HepG2 (cell line): ENCODE measurements around the gene STK32B.

ENCODE experiments used
- FOXP1 ChIP-seq, 2 experiments: fragments of 450-650 bp in 1 of 2; IDR thresholded peaks; 2 replicates each; pipeline ENCODE4 v1.6.1; 2017 to 2018; ENCODE audit warnings: antibody characterized with exemption in 1 of 2
- SRY ChIP-seq: sonication (generic); formaldehyde crosslinking; IDR thresholded peaks from 2 replicates; pipeline ENCODE4 v1.8.0; 2022; ENCODE audit warnings: mild to moderate bottlenecking, missing genetic modification reagents
- TCF7L2 ChIP-seq: IDR thresholded peaks from 2 replicates; pipeline ENCODE4 v1.6.1; 2011; ENCODE audit warnings: mild to moderate bottlenecking, low read depth, low read length, moderate library complexity
- TF ChIP-seq, protein P1 (sequence below): sonication (generic); formaldehyde crosslinking; IDR thresholded peaks from 2 replicates; pipeline ENCODE4 v1.5.0; 2020; ENCODE audit warnings: mild to moderate bottlenecking, missing genetic modification reagents, moderate library complexity

GRCh38 chr4:5300283-5300682 lies 249.0 kb downstream of the STK32B start:
- TF ChIP-seq FOXP1 (IDR thresholded peaks at IDR 0.05): no peak
- no peak for TF ChIP-seq FOXP1 (CRISPR knock-in tag; IDR thresholded peaks at IDR 0.05)
- no peak for TF ChIP-seq SRY (CRISPR knock-in tag)
- TF ChIP-seq, protein P1, sequence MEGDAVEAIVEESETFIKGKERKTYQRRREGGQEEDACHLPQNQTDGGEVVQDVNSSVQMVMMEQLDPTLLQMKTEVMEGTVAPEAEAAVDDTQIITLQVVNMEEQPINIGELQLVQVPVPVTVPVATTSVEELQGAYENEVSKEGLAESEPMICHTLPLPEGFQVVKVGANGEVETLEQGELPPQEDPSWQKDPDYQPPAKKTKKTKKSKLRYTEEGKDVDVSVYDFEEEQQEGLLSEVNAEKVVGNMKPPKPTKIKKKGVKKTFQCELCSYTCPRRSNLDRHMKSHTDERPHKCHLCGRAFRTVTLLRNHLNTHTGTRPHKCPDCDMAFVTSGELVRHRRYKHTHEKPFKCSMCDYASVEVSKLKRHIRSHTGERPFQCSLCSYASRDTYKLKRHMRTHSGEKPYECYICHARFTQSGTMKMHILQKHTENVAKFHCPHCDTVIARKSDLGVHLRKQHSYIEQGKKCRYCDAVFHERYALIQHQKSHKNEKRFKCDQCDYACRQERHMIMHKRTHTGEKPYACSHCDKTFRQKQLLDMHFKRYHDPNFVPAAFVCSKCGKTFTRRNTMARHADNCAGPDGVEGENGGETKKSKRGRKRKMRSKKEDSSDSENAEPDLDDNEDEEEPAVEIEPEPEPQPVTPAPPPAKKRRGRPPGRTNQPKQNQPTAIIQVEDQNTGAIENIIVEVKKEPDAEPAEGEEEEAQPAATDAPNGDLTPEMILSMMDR (CRISPR knock-in tag): no peak
- TF ChIP-seq TCF7L2: no peak
